Measurements from ENCODE around the gene TXNDC2.
A peak's percentile ranks its signal among the peaks of the same experiment; 100 is the strongest.

The TXNDC2 gene

DNA sequence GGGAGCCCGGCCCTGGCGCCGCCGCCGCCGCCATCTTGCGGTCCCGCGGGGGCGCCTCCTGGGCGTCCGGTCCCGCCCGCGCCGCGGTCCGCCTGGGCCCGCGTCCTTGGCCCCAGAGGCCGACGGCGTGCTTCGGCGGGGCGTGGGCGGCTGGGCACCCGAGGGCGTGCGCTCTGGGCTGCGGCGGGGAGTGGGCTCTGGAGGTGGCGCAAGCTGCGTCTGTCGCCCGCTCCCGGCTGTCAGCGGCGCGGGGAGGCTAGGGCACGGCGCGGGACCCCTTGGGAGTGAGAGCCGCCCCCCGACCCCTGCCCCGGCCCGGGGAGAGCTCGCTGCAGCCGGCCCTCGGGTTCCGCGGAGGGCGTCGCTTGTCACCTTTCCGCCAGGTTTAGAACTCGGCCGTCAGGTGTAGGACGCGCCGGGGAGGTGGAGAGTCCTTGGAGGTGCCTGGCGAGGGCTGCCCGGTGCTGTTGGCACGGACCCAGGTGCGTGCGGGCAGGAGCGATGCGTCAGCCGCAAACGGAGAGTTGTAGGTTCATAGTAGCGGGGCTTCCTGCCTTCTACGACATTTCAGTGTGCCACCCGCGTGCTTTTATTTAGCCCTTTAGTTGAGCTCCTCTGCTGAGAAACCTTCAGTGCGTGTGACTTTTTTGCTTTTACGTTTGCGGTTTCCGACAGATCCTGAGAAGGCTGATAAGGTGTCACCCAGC, 29.0 kb downstream of the TXNDC2 start:
- peak; percentile 72 for DNase-seq

DNA sequence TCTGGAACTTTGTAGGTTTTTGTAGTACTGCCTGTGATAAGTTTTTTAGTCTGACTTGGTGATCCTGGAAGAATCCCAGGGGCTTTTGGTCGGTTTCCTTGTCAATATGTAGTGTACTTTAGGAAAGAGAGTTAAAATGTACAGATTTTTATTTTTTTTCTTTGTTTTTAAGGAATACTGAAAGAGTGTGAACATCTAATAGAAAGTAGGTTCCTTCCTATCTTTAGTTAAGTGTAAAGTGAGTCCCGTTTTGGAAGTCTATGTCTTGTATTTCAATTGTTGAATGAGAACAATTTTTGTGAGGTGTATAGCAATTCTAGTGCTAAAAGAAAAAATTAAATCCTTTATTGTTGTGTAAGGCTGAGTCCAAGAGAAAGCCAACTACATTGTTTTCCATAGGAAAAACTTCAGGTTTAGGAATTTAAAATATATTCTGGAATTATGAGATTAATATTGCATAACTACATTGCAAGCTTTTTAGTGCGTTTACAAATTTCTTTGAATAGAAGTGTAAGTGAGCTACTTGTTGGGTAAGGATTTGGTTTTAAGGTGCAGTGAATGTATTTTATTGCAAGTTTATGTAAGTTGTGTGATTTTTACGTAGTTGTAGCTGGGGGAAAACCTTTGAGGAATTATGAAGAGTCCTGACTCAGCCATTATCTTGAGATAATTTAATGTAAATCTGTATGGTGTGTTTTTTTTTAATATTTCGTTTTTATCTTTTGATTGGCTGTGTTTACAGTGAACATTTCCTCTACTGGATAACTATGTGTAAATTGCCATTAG, 29.7 kb downstream of the TXNDC2 start:
- DNase-seq: no peak

DNA sequence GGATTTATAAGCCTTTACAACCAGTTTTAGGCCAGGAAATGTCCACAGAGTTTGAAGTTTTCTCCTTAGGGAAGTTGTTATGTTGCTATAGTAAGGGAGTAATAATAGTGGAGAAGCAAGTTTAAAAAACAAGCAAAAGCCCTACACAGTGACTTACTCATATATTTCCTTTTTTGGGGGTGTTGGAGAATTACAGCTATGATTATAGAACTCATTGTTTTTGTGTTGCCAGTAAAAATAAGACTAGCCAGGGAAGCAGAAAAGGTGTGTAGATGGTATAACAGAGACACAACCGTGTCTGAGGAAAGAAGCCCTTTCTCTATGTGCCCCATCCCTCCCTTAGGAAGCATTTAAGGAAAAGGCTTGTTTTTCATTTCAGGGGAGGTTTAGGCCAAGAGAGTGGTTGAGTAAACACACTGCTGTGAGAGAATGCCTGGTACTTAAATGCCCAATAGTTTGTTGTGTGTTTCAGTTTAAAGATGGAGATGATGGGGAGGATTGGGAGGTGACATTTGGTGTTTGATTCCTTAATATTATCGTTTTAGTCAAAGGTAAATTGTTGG, 30.4 kb downstream of the TXNDC2 start:
- DNase-seq: no peak

DNA sequence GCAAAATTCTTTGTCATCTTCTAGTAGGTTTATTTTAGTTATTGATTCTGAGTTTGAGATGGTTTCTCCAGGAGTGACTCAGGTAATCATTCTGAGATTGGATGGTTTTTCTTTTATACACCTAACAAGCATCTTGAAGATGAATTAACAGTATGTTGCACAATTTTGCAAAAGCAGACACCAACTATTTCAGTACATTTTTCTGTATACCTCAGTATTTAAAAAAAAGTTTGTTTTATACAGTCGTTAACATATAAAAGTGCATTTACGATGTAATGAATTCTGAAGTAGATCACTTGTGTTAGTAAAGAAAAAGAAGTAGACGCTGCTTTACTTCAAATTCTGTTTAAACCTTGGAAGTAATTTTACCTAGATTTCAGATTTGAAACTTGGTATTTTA, 31.0 kb downstream of the TXNDC2 start:
- DNase-seq: no peak

DNA sequence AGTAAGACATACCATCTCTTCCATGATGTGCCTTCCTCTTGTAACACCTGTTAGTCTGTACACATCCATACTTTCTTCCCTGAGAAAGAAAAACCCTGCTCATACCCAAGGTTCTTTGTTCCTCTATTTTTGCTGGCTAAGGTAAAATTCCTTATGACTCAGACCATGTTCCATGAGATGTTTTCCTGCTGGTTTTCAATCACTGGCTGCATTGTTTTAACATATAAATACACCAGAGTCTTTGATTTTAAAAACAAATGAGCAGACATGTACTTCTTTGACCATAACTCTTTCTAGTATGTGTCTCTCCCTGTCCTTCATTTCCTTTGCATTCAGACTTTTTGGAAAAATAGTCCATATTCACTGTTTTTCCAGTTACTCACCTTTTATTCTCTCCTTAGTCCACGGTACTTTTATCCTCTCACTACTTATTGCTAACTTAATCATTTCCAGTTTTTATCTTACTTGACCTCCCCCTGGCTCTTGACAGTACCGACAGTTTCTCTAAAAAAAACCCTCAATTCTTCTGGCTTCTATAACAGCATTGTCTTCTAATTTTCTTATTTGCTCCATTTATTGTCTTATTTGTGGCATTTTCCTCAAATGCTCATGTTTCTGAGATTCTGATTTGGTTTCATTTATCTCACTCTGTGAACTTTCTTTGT, 32.4 kb downstream of the TXNDC2 start:
- no peak for DNase-seq

DNA sequence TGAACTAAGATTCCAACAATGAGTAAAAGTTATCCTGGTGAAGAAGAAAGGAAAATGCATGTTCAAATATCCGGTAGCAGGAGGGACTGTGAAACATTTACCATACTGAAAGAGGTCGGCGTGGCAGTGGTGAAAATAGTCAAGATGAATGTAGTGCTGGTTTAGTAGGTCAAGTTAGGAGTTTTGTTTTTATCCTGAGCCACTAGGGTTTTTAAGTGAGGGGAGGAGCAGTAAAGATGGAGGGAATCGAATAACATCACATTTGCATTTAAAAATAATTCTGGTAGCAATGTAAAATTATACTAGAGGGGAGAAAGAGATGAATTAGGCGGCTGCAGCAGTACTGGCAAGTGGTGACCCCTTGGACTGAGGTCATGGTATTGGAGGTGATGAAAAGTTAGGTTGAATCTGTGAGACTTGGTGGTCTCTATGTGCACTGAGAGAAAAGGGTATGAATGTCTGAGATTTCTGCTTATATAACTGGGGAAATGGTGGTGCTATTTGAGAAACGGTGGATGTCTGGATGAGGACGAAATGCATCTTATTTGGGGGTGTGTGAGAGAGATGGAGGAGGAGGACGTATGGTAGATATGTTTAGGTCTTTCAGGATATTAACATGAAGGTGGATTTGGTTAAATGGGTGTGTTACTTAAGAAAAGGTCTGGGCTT, 33.9 kb downstream of the TXNDC2 start:
- no peak for DNase-seq

DNA sequence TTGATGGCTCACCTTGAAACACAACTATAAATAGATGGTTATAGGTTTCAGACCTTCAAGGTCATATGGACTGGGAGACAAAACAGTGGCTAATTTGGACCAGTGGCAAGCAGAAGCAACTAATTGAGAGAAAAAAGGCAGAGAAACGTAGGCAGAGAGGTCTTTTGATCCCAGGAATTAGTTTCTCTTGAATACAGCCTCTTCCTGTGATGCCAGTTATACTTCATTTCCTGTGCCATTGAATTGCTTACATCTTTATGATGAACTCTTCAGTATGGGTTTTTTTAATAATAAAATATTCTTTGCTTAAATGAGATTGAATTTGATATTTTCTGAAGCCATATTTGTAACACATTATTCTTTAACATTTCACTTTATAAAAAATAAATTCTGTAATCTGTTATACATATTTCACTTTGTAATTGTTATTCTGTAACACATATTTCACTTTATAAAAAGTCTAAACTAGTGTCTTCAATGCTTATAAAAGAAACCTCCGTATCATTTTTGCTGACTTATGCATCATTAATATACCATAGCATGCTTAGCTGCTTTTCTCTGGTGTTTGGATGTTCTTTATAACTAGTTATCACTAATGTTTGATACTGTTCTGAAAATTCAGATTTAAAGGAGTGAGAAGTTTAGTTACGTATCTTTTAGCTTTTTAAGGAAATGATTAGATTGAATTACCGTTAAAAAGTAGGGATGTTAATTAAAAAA, 37.0 kb downstream of the TXNDC2 start:
- DNase-seq: no peak

DNA sequence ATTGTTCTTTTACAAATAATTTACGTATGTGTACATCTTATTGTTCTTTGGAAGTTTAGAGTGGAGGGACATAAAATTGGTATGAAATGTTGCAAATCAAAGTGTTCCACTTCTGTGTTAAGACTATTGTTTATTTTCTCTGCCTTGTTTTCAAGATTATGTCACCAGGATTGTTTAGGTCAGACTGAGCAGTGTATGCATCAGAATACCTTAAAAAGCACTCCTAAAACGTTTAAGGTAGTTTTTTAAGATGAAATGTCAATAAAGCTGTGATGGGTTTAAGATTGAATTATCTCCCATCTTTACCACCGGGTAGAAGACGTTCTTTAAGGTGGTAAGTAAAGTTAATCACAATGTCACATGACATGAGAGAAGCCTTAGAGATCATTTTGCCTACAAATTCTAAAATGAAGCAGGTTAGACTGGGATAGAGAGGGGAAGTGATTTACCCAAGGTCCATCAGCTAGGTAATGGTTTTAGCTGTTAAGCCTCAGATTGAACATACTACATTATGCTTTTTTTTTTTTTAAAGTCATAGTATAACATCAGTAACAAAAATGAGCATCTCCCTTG, 38.7 kb downstream of the TXNDC2 start:
- no peak for DNase-seq

DNA sequence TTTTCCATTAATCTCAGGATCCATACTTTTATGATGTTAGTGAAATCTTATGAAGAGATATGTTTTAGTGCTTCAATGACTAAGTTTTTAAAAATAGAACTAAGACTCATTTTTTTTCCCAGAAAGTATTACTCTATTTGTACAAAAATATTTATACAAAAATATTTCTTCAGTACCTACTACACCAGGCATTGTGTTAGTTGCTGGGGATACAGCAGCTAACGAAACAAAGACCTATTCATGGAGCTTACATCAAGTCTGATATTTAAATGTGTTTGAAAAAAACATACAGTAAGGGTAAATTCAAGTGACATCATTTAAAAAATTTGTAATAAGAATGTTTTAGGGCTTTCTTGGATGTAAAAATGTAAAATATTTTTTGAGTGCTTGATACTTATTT, 39.6 kb downstream of the TXNDC2 start:
- no peak for DNase-seq

DNA sequence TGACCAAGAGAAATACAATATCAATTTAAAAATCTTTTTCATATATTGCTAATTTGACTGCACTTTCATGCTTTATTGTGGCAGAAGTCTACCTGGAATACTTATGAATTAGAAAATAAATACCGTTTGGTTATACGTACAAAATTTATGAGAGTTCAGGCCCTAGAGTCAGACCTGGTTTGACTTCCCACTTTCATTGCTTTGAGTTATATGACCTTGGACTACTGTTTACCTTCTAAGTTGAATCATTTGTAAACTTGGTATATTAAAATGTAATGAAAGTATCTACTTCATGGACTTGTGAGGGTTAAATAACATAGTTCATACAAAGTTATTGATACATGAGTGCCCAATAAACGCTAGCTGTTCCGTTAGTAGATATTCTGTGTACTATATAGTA, 40.0 kb downstream of the TXNDC2 start:
- no peak for DNase-seq

DNA sequence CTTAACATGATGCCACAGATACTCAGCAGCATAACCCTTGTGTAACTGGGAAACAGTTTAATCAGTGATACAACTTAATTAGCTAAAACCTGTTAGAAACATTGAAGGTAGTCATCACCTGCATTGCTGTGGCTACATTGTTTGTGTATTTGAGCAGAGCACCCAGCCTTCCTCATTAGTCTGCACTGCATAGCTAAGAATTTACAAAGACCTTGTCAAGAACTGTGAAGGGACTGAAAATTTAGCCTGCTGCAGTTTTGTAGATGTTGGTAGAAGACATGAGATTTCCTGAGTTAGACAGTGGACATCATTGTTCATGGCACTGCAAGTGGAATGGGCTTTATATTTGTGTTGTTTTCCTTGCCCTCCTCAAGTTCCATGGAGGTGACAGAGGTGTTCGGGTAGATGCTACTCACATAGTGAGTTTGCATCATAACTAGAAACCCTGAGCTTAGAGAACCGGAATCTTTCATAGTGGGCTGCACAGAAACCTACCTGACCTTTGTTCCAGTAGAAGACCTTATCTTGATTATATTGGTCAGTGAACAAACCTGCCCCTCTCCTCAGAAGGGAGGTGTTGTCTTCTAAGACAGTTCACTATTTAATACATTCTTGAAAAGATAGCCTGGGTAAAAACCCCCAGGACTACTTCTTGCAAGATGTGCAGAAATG, 40.6 kb downstream of the TXNDC2 start:
- DNase-seq: no peak

DNA sequence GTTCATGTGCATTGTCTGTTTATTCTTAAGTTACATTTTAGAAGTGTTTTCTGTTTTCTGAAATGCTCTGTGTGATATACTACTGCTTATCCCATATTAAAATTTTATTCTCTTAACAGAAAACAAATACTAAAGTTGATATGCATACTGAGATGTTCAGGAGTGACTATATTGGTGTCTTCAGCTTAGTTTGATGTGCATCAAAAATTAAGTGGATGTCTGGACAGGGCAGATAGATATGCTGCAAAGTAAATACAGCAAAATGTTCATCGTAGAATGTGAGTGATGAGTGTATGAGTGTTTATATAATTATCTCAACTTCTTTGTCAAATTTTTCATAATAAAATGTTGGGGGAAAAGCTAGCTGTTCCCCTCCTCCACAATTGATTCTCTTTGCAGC, 41.2 kb downstream of the TXNDC2 start:
- DNase-seq: no peak

DNA sequence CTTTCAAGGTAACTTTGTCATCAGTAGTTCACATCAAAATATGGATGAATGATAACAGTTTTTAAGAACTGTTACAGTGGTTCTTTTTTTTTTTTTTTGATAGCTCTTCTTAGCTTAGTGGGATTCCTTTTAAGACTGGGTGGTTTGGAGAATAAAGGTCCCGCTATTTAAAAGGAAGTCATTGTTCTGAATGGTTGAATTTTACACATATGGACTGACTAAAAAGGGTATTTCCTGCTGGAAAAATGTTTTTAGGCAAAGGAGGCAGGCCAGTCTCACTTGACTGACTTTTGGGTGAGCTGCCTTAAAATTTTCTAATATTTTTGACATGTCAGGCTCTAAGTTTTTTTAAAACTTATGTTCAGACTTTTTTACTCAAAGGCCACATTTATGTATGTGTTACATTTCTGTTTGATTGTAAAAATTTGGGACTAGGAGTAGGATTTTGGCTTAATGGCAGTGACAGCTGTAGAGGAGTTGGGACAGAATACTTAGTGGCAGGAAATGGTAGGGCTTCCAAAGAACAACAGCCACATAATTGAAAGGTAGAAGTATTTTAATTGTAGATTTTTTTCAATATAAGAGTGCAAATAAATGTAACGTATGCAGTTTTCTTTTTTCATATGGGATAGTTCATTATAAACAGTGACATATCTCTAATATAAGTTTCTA, 41.8 kb downstream of the TXNDC2 start:
- no peak for DNase-seq

DNA sequence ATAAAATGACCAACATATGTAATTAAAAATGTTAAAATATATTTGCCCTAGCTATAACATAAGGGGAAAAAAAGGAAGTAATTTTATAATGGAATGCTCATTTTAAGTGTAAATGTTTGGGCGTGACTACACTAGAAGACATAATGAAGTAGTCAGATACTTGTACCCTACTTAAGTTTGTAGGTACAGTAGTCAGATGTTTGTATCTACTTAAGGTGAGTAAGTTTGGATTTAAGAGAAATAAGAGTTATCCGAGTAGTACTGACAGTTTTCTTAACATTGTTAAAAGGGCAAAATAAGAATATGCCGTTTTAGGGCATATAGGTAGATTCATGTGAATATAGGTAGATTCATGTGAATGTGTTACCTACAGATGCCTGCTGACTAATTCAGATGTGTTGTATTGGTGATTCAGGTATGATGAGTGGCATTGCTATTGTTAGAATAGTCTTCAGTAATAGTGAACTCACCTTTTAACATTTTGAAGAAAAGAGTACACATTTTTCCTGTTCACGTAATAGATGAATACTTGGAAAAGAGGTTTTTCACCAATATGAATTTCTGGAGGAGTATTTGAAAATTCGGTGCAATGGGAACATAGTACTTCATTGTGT, 43.0 kb downstream of the TXNDC2 start:
- DNase-seq: no peak

DNA sequence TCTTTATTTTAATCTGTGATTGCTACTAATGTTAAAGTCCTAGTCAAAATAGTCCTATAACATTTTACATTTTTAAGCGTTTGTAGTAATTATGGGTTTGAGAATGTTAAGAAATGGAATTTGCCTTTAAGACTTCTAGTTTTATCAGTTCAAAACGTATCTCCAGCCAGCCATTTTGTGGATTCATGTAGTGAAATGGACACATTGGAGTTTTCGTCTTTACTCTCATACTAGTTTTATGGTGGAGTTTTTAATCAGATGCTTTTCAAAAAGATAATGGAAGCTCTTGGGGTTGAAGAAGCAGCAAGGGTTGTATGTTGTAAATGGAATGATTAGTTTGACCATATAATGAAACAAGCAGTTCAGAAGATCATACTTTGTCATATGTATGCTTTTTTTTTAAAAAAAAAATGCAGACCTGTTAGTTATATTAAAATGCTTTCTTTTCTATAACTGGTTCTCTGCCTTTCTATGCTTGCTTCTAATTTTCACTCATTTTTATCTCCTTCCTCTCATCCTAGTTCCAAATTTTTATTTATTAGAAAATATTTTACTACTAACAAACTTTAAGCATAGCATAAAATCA, 44.6 kb downstream of the TXNDC2 start:
- DNase-seq: no peak

DNA sequence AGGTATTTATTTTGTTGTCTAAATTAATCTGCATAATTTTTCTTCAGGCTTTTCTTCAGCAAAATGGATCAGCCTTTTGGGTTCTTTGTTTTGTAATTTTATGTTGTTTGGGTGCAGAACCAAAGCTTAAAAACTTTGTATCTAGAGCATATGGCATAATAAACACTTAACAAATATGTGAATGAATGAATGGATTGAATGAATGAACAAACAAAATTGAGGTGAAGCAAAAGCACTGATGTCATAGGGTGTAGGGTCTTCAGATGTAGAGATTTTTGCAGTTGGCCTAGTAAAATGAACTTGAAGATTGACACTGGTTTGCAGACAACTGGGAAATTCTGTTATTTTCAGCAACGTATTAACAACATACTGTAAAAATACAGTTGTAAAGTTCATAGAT, 45.4 kb downstream of the TXNDC2 start:
- no peak for DNase-seq

DNA sequence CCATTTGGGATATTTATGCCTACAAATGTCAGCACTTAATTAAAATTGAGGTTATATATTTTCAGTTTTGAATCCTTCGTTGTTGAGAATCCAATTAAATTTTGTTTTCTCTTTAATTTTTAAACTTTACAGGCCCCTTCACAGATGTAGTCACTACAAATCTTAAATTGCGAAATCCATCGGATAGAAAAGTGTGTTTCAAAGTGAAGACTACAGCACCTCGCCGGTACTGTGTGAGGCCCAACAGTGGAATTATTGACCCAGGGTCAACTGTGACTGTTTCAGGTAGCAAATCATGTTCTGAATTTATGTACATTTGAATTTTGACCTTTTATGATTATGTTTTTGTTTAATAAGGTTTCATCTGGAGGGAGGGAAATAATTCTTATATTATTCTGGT, 45.9 kb downstream of the TXNDC2 start:
- no peak for DNase-seq

DNA sequence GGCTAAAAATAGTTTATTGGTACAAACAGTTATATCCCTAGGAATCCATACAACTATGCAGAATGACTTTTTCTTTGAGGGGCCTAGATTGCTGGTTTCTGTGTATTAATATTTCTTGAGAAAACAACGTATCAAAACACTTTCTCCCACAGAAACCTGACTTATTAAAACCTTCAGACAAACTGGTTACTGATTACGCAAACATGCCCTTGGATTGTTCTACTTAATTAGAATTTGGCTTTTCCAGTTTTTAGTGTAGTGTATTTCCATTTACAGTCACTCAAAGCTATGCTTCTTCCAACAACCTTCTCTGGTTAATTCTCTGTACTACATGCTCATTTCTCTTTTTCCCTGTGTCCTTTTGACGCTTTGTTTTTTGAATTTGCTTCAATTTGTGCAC, 48.1 kb downstream of the TXNDC2 start:
- no peak for DNase-seq

DNA sequence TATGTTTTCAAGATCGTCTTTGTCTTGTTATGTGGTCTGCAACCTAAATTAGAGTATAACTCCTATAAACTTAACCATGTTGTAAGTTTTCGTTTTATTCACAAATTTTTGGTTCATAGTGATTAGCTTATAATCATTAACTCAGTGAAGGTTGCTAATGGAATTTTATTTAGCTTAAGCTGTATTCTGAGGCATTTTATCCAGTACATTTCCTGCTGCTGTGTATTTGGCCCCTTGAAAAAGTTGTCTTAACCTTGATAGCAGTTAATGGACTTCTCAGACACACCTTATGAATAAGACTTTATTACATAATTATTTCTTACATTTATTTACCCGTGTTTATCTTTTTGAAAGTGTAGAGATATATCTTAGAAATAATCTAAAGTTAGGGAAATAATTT, 48.5 kb downstream of the TXNDC2 start:
- DNase-seq: no peak

Data from effector CD4-positive, alpha-beta T cell (primary cell).